Measurements from ENCODE around the gene ATN1.

- TF ChIP-seq, protein P1, sequence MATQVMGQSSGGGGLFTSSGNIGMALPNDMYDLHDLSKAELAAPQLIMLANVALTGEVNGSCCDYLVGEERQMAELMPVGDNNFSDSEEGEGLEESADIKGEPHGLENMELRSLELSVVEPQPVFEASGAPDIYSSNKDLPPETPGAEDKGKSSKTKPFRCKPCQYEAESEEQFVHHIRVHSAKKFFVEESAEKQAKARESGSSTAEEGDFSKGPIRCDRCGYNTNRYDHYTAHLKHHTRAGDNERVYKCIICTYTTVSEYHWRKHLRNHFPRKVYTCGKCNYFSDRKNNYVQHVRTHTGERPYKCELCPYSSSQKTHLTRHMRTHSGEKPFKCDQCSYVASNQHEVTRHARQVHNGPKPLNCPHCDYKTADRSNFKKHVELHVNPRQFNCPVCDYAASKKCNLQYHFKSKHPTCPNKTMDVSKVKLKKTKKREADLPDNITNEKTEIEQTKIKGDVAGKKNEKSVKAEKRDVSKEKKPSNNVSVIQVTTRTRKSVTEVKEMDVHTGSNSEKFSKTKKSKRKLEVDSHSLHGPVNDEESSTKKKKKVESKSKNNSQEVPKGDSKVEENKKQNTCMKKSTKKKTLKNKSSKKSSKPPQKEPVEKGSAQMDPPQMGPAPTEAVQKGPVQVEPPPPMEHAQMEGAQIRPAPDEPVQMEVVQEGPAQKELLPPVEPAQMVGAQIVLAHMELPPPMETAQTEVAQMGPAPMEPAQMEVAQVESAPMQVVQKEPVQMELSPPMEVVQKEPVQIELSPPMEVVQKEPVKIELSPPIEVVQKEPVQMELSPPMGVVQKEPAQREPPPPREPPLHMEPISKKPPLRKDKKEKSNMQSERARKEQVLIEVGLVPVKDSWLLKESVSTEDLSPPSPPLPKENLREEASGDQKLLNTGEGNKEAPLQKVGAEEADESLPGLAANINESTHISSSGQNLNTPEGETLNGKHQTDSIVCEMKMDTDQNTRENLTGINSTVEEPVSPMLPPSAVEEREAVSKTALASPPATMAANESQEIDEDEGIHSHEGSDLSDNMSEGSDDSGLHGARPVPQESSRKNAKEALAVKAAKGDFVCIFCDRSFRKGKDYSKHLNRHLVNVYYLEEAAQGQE (IDR thresholded peaks at IDR 0.05; ENCODE audit: low read depth): no peak
- TF ChIP-seq EP300 (IDR thresholded peaks at IDR 0.05; ENCODE audit: borderline replicate concordance) (no peak), RAD21 (IDR thresholded peaks at IDR 0.05; ENCODE audit: low read depth) (no peak), TEAD4 (IDR thresholded peaks at IDR 0.05) (no peak), EGR1 (IDR thresholded peaks at IDR 0.05) (no peak), TCF12 (IDR thresholded peaks at IDR 0.05; ENCODE audit: low read depth) (no peak), CEBPB (IDR thresholded peaks at IDR 0.05) (no peak), TAF1 (IDR thresholded peaks at IDR 0.05; ENCODE audit: low read depth) (no peak), FOXM1 (IDR thresholded peaks at IDR 0.05; ENCODE audit: borderline replicate concordance, low read depth) (no peak), CREB1 (IDR thresholded peaks at IDR 0.05; ENCODE audit: low read depth) (no peak), ZBTB7A (IDR thresholded peaks at IDR 0.05; ENCODE audit: low read depth) (no peak), NFIC (IDR thresholded peaks at IDR 0.05) (no peak)
- TF ChIP-seq, protein P2, sequence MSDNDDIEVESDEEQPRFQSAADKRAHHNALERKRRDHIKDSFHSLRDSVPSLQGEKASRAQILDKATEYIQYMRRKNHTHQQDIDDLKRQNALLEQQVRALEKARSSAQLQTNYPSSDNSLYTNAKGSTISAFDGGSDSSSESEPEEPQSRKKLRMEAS (IDR thresholded peaks at IDR 0.05): no peak
These were observed 60.3 kb downstream of the ATN1 start for GRCh38 chr12:6987956-6988553.
